H54 (cell line): ENCODE measurements around the gene CORO2B.

ENCODE experiments used
- DNase-seq: peaks from one replicate; pipeline ENCODE4 v3.0.0; 2011; ENCODE audit warnings: low spot score, mixed read lengths; ENCODE audit not compliant: insufficient read length
- FAIRE-seq: peaks from 3 replicates; lab custom pipeline; 2011; peaks lifted over from hg19 to GRCh38; lab: Jason Lieb, UNC
- POLR2A ChIP-seq: IDR thresholded peaks from 2 replicates; pipeline ENCODE4 v1.6.1; 2011; ENCODE audit warnings: low read depth, mild to moderate bottlenecking, low read length

Gene CORO2B

GRCh38 chr15:68701886-68702285 is 123.1 kb downstream of the CORO2B start:
- FAIRE-seq (no peak), DNase-seq (no peak)
- no peak for TF ChIP-seq POLR2A

GRCh38 chr15:68704496-68705021 is 125.8 kb downstream of the CORO2B start:
- FAIRE-seq = no peak
- TF ChIP-seq POLR2A = no peak
- no peak for DNase-seq

- FAIRE-seq (no peak), DNase-seq (no peak)
- TF ChIP-seq POLR2A = no peak
These were observed 127.5 kb downstream of the CORO2B start for GRCh38 chr15:68706256-68706655.

- no peak for FAIRE-seq
- no peak for TF ChIP-seq POLR2A
- no peak for DNase-seq
These were observed 128.1 kb downstream of the CORO2B start for GRCh38 chr15:68706931-68707330.

GRCh38 chr15:68707386-68707785 is 128.6 kb downstream of the CORO2B start:
- no peak for TF ChIP-seq POLR2A
- DNase-seq = no peak
- no peak for FAIRE-seq

- no peak for TF ChIP-seq POLR2A
- no peak for DNase-seq
- no peak for FAIRE-seq
These were observed 131.1 kb downstream of the CORO2B start for GRCh38 chr15:68709876-68710275.

GRCh38 chr15:68710536-68710935 is 131.7 kb downstream of the CORO2B start:
- FAIRE-seq = no peak
- TF ChIP-seq POLR2A = no peak
- DNase-seq = no peak

GRCh38 chr15:68711406-68711805 is 132.6 kb downstream of the CORO2B start:
- FAIRE-seq = no peak
- no peak for DNase-seq
- TF ChIP-seq POLR2A = no peak

- TF ChIP-seq POLR2A = no peak
- DNase-seq = no peak
- no peak for FAIRE-seq
These were observed 134.1 kb downstream of the CORO2B start for GRCh38 chr15:68712886-68713285.

- no peak for TF ChIP-seq POLR2A
- no peak for DNase-seq
- FAIRE-seq = no peak
These were observed 135.1 kb downstream of the CORO2B start for GRCh38 chr15:68713874-68714273.

- no peak for TF ChIP-seq POLR2A
- FAIRE-seq = no peak
- DNase-seq = no peak
These were observed 136.3 kb downstream of the CORO2B start for GRCh38 chr15:68715111-68715510.

GRCh38 chr15:68717951-68718350 is 139.2 kb downstream of the CORO2B start:
- DNase-seq = no peak
- no peak for TF ChIP-seq POLR2A
- no peak for FAIRE-seq

GRCh38 chr15:68718468-68718867 is 139.7 kb downstream of the CORO2B start:
- no peak for FAIRE-seq
- DNase-seq = no peak
- no peak for TF ChIP-seq POLR2A

- FAIRE-seq = no peak
These were observed 140.3 kb downstream of the CORO2B start for GRCh38 chr15:68719051-68719450.

GRCh38 chr15:68719672-68720071 is 140.9 kb downstream of the CORO2B start:
- no peak for DNase-seq
- no peak for FAIRE-seq
- TF ChIP-seq POLR2A = no peak

More at GRCh38 chr15:68719051-68719450, 140.3 kb downstream of the CORO2B start:
- no peak for DNase-seq
- TF ChIP-seq POLR2A = no peak
